Measurements from ENCODE around the gene MSI2.

The MSI2 gene

DNA sequence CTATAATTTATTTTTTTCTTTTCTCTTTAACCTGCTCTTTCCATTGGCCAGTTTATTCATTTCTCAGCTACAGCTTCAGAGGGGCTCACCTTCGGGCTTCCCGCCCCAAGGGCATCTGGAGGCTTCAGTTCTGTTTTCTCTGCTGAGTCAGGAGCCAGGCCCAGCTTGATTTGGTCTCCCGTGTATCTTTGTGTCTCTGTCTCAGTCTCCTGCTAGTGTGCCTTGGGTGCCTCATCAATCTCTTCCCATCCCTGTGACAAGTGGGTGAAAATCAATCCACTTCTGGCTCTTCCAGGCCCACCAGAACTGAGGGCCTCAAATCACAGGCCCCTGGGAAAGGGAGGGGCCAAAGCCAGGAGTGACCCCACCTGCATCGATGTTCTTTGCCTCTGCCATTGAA lies 416.6 kb downstream of the MSI2 start:
- DNase-seq: no peak

GRCh38 chr17:57674894-57675293 lies 418.6 kb downstream of the MSI2 start:
- DNase-seq: no peak

DNA sequence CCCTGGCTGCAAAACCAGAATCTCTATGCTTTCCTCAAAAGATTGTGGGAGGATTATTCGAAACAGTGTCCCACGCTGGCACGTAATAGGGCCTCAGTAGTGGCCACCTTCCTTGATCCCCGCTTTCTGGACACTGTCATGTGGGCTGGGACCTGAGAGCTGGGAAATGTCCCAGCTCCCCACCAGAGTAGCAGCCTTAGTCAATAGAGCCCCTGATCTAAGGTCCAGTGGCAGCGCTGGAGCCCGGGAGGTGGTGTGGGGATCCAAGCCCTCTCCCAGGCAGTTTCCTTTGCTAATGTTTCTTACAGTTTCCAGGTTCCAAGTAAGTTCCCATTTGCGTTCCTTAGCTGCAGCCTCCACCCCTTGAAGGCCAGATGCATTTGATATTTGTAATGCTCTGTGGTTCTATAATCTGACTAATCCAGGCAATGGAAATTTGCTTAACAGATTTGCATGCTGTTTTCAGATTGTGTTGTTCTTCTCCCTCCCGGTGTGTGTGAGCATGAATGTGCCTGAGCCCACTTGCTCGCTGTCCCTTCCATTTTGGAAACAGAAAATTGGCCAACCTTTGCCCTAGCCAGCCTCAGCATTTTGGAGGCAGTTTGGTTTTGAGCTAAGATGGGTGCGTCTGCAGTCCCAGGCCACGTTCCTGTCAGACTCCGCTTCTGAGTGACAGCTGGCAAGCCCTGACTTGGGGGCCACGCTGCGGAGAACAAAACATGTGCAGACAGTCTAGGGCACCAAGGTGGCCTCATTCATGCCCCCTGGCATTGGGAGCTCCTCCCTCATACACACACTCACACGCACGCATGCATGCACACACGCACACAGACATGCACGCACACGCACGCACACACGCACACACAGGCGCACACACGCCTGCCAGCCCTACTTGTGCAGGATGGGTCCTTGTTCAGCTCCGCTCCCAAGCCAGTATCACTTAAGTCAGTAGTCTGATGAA lies 419.4 kb downstream of the MSI2 start:
- DNase-seq: no peak

- DNase-seq: no peak
Measured at GRCh38 chr17:57676543-57676942, 420.2 kb downstream of the MSI2 start.

DNA sequence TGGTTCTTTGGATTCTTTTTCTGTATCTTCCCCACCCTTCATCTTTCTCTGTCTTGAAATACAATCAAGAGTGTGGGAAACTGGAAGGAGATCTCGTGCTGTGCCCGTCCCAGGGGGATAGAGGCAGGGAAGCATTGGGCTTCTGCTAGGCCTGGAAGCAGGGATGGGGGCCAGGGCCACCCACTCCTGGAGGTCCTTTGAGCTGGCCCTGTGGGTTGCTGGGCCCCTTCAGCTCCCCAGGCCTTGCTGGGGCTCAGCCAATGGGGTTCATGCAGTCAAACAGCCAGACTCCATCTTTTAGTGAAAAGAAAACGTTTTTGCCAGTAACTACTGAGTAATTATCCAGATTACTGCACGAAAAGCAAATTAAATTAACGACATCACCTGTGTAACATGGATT lies 421.0 kb downstream of the MSI2 start:
- DNase-seq: no peak

DNA sequence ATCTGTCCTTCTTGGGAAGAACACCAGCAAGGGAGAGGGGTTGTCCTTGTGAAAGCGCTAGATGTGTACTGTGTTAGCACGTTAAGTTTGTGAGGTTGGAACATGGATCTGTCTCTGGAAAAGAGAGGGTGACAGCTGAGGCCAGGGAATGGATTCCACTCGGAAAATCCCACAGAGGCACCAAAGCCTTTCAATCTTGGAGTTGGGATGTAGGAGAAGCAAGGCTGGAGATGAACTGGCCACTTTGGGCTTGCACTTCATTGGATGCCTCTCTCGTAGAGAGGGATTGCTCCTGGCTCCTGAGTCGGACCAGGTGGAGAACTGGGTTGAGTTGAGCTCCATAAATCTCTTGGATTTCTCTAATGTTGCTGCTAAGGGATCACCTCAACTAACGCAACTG lies 421.5 kb downstream of the MSI2 start:
- no peak for DNase-seq

GRCh38 chr17:57678393-57678792 lies 422.1 kb downstream of the MSI2 start:
- no peak for DNase-seq

DNA sequence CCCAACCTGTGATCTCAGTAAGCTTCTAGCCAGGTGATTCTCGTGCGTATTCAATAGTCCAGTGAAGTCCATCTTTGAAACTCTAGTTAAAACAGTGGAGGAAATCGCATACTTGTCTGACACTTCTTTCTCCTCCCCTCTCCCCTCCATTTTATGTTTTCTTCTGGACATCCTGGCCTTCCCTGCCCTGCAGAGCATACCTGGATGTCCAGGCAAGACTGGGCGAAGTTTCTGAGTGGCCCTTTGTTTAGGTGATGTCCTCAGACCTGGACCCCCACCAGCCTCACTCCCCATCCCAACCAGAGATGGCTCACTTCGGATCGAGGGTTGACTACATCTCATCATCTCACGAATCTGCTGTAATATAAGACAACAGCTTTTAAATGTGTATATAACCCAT lies 423.0 kb downstream of the MSI2 start:
- DNase-seq: no peak

DNA sequence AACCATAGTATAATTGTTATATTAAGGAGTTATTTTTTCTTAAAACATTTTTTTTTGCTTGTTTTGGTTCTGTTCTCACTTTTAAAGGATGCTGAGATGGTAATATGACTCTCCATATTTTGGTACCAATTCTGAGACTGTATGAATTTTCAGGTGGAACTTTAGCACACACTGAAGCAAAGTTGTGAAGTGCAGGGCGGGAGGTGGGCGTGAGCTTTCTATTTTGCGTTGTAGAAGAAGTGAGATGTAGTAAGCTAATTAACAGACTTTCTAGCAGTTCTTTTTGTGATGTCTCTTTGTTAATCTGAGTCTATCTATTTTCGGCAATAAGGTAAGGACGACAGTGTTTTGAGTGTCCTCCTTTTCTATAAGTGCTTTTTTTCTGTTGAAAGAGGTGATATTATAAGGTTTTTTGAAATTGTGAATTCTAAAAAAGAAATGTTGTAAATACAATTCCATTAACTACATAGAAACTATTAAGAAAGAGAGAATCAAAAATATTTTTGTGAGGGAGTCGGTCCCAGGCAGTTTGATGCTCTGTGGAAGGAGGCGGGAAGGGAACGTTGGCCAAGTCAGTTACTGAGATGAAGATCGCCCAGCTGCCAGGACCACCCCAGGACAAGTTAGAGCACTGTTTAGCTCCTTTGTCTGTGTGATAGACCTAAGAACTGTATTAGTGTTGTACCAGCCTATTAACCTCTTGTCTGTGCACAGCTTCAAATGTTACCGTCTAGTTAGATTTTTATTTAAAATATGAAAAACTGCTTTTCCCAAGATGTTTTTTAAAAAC lies 423.8 kb downstream of the MSI2 start:
- no peak for DNase-seq

GRCh38 chr17:57682701-57683100 lies 426.4 kb downstream of the MSI2 start:
- no peak for DNase-seq

GRCh38 chr17:57684711-57685498 lies 428.6 kb downstream of the MSI2 start:
- no peak for DNase-seq

DNA sequence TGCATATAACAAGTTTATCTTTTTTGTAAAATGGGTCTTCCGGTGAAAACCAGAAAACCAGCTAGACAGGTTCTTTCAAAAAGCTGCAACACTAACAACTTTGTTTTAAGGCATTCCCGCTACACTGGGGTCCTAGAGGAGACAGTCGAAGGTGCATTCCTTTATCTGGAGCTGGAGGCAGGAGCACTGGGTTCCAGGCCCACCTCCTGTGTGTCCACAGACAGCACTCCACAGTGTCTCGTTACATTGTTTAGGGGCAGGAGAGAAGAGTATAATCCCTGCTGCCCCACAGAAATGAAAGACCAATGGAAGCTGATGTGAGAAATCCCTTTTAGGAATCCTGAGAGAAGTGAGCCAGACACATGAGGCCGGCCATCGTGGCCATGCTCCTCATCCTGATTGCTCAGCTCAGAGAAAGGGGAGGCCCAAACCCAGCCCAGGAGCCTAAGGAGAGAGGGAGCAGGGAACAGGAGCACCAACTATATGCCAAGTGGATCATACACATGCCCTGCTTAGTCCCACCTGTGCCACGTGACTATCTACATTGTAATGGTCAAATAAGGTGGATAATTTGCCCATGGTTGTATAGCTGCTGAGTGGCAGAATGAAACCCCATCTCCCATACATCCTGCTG lies 429.3 kb downstream of the MSI2 start:
- DNase-seq: no peak

- DNase-seq: no peak
Measured at GRCh38 chr17:57687642-57688041, 431.3 kb downstream of the MSI2 start.

DNA sequence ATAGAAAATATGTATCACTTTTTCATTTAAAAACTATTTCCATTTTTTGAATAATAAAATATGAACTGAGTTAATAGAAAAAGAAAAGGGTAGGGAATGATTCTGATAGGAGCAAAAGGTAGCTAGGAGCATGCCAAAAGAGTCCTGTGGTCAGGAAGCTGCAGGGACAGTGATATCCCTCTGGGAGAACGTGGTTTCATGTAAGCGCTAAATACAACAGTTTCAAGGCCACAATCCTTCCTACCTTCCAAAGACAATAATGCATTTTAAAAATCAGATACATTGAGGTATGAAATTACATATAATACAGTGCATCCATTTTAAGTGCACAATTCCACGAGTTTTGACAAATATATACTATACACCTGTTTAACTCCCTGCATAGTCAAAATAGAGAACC lies 432.9 kb downstream of the MSI2 start:
- no peak for DNase-seq

DNA sequence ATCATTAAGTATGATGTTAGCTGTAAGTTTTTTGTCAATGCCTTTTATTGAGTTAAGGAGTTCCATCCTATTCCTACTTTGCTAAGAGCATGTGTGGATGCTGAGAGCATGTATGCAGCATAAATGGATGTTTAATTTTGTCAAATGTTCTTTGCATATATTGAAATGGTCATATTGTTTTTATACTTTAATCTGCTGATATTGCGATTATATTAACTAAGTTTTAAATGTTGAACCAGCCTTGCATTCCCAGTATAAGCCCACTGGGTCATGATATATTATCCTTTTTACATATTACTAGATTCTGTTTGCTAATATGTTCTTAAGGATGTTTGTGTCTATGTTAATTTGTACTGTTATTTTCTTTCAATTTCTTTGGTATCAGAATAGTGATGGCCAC lies 435.6 kb downstream of the MSI2 start:
- no peak for DNase-seq

DNA sequence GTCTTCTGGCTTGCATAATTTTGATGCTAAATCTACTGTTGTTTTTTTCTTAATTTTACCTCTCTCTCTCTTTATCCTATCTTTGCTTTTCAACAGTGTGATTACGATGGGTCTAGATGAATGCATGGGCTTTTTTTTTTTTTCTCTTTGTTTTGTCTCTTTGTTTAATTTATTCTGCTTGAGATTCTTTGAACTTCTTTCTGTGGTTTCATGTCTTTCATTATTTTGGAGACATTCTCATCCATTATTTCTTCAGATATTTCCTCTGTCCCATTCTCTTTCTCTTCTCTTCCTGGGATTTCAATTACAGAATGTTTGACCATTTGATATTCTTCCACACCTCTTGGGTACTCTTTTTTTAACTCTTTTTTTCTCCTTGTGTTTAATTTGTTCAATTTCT lies 436.4 kb downstream of the MSI2 start:
- no peak for DNase-seq

DNA sequence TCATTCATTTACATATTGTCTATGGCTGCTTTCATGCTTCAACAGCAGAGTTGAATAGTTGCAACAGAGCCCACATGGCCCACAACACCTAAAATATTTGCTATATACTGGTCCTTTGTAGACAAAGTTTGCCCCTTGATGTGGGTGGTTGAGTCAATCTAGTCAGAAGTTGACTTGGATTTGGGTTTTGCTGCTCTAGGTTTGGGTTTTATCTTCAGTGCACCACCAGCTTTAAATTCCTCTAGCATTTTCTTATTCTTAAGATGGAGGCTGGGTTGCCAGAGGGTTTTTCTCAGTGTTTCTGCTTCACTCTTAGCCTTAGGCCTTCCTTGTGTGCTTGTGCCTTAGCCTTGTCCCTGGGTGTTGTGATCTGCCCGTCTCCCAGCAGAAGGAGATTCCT lies 437.7 kb downstream of the MSI2 start:
- DNase-seq: no peak

DNA sequence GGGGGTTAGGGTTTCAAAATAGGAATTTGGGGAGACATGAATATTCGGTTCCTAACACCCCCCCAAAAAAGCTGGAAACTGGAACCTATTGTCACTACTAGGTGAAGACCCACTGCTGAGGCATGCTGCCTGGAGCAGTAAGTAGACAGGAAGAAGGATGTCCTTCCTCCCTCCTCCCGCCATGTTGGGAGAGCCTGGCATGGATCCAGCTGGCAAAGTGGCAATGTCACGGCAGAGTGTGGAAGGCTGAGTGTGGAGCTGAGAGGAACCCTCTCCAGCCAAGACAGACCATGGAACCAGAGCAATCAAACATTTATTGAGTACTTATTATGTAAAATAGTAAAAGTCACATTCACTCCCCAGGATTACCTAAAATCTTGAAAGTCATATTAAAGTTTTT lies 439.7 kb downstream of the MSI2 start:
- DNase-seq: no peak

DNA sequence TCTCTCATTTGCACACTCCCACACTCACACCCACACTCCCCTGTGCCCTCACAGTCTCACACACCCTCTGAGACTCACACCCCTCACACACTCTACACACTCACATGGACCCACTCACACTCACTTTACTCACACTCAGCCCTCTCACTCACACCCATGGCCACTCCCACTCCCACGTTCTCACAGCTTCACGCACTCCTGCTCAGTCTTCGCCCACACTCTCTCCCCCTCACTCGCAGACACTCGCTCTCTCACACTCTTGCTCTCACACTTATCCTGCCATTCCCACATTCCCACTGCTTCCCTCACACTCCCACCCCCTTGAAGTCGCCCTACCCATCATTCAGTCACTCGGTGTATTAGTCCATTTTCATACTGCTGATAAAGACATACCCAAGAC lies 440.9 kb downstream of the MSI2 start:
- DNase-seq: no peak

GRCh38 chr17:57697891-57698711 lies 441.8 kb downstream of the MSI2 start:
- no peak for DNase-seq

DNA sequence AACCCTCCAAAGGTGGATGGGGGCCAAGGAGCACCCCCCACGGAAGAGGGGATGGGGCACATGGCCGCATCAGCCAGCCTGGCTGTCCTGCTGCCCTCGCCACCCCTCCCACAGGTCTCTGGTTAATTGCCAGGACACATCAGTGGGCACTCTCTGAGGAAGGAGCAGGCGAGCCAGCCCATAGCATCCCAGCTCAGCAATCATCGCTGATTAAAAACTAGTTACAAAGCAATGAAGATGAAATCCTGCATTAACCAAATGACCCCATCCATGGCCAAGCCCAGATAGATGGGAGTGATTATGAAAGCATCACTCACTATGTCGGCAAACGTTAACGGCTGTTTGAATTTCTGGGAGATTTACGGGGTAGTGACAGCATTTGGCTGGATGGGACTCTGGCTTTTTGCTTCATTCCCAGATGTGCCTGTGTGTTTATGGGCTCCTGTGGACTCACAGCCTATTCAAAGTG lies 443.5 kb downstream of the MSI2 start:
- DNase-seq: peak; percentile 51
